Fibroblast of pulmonary artery (primary cell): ENCODE data around the gene SAAL1.

Source experiments
- DNase-seq: peaks from one replicate; pipeline ENCODE4 v3.0.0-alpha.2; 2010; ENCODE audit warnings: low read depth
- H3K4me3 ChIP-seq: replicated peaks from 2 replicates; pipeline ENCODE4 v1.5.1; 2011; ENCODE audit warnings: low read depth, mild to moderate bottlenecking, control low read depth, low read length, moderate library complexity
- TF ChIP-seq, protein P1 (sequence below): IDR thresholded peaks from 2 replicates; pipeline ENCODE4 v1.5.1; 2011; ENCODE audit warnings: mild to moderate bottlenecking, control low read depth, low read length, inconsistent platforms; ENCODE audit errors: missing control alignments

SAAL1 gene, protein sequence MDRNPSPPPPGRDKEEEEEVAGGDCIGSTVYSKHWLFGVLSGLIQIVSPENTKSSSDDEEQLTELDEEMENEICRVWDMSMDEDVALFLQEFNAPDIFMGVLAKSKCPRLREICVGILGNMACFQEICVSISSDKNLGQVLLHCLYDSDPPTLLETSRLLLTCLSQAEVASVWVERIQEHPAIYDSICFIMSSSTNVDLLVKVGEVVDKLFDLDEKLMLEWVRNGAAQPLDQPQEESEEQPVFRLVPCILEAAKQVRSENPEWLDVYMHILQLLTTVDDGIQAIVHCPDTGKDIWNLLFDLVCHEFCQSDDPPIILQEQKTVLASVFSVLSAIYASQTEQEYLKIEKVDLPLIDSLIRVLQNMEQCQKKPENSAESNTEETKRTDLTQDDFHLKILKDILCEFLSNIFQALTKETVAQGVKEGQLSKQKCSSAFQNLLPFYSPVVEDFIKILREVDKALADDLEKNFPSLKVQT

DNA sequence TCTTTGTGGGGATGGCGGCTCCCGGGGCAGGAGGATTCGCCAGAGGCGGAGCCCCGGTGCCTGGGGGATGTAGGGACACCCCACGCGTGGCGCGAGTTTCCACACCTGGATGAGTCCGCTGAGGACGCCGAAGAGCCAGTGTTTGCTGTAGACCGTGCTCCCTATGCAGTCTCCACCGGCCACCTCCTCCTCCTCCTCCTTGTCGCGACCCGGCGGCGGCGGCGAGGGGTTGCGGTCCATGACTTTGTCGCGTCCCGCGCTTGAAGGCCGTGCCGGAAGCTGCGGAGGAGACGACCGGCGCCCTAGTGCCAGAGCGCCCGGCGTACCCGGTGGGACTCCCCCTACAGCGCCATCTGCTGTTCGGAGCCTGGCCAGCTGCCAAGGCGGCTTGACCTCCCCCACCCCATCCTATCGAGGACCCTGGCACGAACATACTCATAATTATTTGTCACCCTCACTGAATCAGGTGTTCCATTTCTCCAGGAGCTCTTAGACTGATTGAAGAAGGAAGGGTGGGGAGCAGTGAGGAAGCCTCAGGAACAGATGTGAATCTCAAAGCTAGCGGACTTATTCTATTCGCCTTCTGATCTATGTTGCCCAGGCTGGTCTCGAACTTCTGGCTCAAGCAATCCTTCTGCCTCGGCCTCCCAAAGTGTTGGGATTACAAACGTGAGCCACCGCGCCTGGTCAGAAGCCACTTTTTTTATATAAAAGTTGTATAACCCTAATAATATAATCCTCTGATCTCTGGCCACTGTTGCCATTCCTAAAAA lies at the start of gene SAAL1:
SAAL1 (minus strand) TSS at position 281 of the 773 bp plus-strand sequence; CDS start at position 240, 41 bp downstream.
- peak; percentile 75 for DNase-seq
- TF ChIP-seq, protein P1, sequence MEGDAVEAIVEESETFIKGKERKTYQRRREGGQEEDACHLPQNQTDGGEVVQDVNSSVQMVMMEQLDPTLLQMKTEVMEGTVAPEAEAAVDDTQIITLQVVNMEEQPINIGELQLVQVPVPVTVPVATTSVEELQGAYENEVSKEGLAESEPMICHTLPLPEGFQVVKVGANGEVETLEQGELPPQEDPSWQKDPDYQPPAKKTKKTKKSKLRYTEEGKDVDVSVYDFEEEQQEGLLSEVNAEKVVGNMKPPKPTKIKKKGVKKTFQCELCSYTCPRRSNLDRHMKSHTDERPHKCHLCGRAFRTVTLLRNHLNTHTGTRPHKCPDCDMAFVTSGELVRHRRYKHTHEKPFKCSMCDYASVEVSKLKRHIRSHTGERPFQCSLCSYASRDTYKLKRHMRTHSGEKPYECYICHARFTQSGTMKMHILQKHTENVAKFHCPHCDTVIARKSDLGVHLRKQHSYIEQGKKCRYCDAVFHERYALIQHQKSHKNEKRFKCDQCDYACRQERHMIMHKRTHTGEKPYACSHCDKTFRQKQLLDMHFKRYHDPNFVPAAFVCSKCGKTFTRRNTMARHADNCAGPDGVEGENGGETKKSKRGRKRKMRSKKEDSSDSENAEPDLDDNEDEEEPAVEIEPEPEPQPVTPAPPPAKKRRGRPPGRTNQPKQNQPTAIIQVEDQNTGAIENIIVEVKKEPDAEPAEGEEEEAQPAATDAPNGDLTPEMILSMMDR, result peak; percentile 46

DNA sequence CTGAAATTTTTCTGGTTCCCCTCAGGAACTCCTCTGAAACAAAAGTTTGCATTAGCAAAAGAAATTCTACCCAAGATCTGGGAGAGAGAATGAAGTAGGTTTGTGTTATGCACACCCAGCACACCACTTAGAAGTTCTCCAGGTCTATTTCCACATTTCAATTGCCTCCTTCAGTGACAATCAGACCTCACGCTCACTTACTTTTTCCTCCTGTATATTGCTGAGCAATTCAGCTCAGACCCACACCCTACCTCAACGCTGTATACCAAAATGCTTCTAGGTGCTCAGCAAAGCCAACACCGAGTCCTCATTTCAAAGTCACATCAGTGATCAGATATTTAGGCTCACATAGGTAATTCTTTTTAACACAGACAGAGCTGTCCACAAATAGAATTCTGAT lies 45.7 kb upstream of the SAAL1 start:
- TF ChIP-seq, protein P1, result no peak
- no peak for DNase-seq
- H3K4me3 ChIP-seq, result no peak overlapping the region

More for the DNA sequence above, at the start of gene SAAL1:
- peak within 1 kb of the TSS; percentile 94 for H3K4me3 ChIP-seq

DNA sequence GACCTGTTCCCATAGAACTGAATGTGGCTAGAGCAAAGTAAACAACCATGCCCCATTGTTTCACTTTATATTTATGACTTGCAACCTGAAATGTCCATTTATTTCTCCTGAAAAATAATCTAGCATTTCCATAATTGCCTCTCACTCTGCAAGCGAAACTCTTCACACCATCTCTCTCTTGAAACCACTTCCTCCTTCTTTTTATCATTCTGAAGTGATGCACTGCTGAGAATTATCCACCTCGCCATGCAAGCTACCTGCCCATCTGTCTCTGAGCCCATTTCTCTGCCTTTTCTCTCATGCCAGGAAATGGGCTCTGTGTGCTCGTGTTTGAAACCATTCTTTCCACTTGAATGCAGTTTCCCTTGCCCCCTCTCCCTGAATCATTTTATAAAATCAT lies 40.0 kb upstream of the SAAL1 start:
- TF ChIP-seq, protein P1, result no peak
- H3K4me3 ChIP-seq, result no peak overlapping the region
- no peak for DNase-seq

DNA sequence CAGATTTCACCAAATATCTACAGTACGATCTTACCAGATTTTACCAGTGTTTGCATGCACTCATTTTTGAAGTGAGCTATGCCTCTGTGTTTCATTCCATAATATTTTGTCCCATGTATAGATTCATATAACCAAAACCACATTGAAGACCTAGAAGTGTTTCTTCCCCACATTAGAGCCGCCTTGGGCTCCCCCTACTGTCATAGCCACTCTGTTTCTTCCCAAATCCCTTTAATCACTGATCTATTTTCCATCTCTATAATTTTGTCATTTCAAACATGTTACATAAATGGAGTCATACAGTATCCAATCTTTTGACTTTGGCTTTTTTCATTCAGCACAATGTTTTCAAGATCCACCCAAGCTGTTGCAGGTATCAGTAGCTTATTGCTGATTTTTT lies 39.1 kb upstream of the SAAL1 start:
- TF ChIP-seq, protein P1, result peak; percentile 11
- no peak overlapping the region for H3K4me3 ChIP-seq
- no peak for DNase-seq

DNA sequence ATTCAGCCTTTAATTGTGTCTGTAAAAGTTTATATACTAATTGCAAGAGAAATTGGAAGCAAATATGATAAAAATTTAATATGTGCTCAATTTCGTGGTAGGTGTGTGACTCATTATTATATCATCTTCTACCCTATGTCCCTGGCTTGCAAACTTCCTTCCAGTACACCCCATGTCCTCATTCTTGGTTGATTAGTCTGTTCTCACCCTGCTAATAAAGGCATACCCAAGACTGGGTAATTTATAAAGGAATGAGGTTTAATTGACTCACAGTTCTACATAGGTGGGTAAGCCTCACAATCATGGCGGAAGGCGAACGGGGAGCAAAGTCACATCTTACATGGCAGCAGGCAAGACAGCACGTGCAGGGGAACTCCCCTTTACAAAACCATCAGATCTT lies 38.4 kb upstream of the SAAL1 start:
- no peak overlapping the region for H3K4me3 ChIP-seq
- TF ChIP-seq, protein P1, result no peak
- DNase-seq, result no peak

DNA sequence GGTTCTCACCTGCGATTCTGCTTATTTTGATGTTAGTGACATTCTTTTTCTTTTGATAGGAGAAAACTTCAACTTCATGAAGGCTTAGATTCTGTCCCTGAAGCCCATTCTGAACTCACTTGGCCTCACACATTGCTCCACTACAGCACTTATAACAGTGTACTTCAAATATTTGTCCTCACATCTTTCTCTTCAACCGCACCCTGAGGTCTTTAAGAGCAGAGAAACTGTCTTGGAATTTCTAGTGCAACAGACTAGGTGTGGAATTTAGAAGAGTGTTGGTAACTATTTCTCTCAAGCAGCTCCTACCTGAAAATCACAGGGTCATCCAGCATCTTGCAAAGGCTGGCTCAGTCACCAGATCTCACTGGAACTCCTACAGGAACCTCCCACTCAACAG lies 34.3 kb upstream of the SAAL1 start:
- TF ChIP-seq, protein P1, result no peak
- H3K4me3 ChIP-seq, result no peak overlapping the region
- no peak for DNase-seq
